Pulmonary artery endothelial cell (primary cell): ENCODE data around the gene MRGPRX3. TPM values are rescaled to one million over a fixed set of nuclear protein-coding genes. Genes with fewer than 3 reads are reported as not detected.

ENCODE experiments used
- DNase-seq: peaks from one replicate; pipeline ENCODE4 v3.0.0-alpha.2; 2011; ENCODE audit warnings: low read depth, low spot score
- total RNA-seq: library from RNA; depleted of rRNA; stranded (reverse); fragments of >200 nt; gene quantifications from 2 replicates; pipeline ENCODE4 v1.2.3, GENCODE V29; 2014

MRGPRX3 gene
- total RNA-seq, 1 donor from 2014 or later: not detected

DNA sequence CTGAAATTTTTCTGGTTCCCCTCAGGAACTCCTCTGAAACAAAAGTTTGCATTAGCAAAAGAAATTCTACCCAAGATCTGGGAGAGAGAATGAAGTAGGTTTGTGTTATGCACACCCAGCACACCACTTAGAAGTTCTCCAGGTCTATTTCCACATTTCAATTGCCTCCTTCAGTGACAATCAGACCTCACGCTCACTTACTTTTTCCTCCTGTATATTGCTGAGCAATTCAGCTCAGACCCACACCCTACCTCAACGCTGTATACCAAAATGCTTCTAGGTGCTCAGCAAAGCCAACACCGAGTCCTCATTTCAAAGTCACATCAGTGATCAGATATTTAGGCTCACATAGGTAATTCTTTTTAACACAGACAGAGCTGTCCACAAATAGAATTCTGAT is 19.2 kb downstream of the MRGPRX3 start:
- DNase-seq: no peak

DNA sequence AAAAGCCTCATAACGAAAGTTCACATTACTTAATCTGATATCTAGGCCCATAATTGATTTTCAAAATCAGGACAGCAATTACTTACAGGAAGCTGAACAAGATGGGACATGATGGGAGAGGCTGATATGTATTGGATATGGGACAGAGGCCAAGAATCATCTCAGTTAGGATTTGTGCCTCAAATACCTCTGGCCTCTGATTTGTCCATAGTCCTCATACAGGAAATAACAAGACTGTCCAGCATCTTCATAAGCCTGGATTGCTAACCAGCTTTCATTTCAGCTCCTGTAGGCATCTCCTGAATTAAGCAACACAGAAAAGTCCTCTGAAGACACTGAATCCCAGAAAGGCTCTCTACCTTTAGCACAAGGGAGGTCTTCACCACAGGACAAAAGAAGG is 36.0 kb downstream of the MRGPRX3 start:
- no peak for DNase-seq

DNA sequence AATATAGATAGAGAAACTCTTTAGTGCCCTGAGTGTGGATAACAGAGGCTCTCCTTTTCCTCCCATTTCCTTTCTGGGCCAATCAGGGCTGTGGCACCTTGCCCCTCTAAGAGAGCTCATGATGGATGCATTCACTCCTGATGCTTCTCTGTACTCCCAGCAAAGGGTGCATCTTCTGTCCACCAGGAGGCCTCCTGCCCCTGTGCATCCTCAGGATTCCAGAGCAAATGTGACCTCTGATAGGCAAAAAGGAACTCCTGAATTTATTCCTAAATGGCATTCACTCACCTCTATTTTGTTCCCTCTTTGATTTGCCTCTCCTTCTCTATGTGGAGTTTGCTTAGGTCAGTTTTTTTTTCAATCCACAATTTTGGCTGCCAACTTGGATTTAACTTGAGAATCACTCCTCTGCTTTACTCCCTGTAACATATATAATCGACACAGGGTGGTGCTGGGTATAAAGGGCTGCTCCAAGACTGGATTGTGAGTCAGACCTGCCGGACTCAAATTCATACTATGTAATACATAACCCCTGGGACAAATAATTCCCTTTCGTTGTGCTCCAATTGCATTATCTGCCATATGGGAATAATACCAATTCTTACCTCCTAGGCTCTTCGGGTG is 39.1 kb downstream of the MRGPRX3 start:
- DNase-seq: no peak

DNA sequence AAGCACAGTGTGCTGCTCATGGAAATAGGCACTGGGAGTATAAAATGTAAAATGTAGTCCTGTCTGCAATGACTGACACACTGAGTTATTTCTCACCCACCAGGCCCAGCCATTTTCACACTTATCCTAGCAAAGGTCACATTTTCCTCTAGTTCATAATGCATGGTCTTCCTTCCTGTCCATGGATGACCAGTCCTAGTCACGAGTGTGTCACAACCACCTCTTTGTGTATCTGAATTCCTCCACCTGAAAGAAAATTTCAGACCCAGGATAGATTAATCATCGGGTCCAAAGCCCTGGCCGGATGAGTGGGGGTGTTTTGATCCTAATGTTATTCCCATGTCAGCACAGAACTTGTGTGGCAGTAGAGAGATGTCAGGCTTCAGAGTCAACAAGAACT is 40.3 kb downstream of the MRGPRX3 start, which contains the start of gene MRGPRX4:
Gene MRGPRX4, plus strand, starts transcription at position 172 of the 400 bp plus-strand sequence. CDS start 420 bp downstream, outside the sequence.
- DNase-seq: no peak

DNA sequence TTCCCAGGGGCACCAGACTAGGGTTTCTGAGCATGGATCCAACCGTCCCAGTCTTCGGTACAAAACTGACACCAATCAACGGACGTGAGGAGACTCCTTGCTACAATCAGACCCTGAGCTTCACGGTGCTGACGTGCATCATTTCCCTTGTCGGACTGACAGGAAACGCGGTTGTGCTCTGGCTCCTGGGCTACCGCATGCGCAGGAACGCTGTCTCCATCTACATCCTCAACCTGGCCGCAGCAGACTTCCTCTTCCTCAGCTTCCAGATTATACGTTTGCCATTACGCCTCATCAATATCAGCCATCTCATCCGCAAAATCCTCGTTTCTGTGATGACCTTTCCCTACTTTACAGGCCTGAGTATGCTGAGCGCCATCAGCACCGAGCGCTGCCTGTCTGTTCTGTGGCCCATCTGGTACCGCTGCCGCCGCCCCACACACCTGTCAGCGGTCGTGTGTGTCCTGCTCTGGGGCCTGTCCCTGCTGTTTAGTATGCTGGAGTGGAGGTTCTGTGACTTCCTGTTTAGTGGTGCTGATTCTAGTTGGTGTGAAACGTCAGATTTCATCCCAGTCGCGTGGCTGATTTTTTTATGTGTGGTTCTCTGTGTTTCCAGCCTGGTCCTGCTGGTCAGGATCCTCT is 41.0 kb downstream of the MRGPRX3 start:
- DNase-seq: no peak

Other genes starting within 250 kb of the MRGPRX3 start
- gene SERGEF, start 119.5 kb upstream of the MRGPRX3 start, total RNA-seq: 19.9 and 23.3 TPM in 2 replicates
- under 0.01 TPM in 1 of 2 replicates, not detected in the other for gene TPH1, start 86.3 kb upstream of the MRGPRX3 start, total RNA-seq
- 21.6 and 35.1 TPM in 2 replicates for gene SAAL1, start 26.5 kb upstream of the MRGPRX3 start, total RNA-seq
- not detected in 2 replicates for gene MRGPRX4, start 40.3 kb downstream of the MRGPRX3 start, total RNA-seq
- not detected in 2 replicates for gene SAA4, start 104.2 kb downstream of the MRGPRX3 start, total RNA-seq
- not detected in 2 replicates for gene SAA2, start 116.1 kb downstream of the MRGPRX3 start, total RNA-seq
- not detected in 2 replicates for gene SAA1, start 133.7 kb downstream of the MRGPRX3 start, total RNA-seq
- gene HPS5, start 189.6 kb downstream of the MRGPRX3 start, total RNA-seq: 26.6 and 33.8 TPM in 2 replicates
- 52.4 and 60.7 TPM in 2 replicates for gene GTF2H1, start 190.0 kb downstream of the MRGPRX3 start, total RNA-seq